Stimulated activated CD4-positive, alpha-beta T cell treated with anti-CD3 and anti-CD28 coated beads, Interleukin-2, amount 100 ng/mL, for 4 hours (primary cell): ENCODE measurements around the gene KHDRBS1.
"Not testable (repeated sequence)": the region's sequence is repeated elsewhere in the genome, so short reads cannot be mapped to it uniquely, and the experiment has no call there.

Experiments
- DNase-seq: peaks from one replicate; pipeline ENCODE4 v3.0.0-alpha.2; 2020; ENCODE audit warnings: low read depth

KHDRBS1 gene

DNA sequence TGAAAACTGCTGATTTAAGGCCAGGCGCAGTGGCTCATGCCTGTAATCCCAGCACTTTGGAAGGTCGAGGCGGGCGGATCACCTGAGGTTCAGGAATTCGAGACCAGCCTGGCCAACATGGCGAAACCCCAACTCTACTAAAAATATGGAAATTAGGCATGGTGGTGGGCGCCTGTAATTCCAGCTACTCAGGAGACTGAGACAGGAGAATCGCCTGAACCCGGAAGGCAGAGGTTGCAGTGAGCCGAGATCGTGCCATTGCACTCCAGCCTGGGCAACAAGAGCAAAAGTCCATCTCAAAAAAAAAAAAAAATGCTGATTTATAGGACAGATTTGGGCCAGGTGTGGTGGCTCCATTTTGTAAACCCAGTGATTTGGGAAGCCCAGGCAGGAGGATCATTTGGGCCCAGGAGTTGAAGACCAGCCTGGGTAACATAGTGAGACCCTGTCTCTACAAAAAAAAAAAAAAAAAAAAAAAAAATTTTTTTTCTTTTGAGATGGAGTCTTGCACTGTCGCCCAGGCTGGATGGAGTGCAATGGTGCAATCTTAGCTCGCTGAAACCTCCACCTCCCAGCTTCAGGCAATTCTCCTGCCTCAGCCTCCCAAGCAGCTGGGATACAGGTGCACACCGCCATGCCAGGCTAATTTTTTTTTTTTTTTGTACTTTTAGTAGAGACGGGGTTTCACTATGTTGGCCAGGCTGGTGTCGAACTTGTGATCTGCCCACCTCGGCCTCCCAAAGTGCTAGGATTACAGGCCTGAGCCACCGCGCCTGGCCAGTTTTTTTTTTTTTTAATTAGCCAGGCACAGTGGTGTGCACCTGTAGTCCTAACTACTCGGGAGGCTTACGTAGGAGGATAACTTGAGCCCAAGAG, 52.2 kb downstream of the KHDRBS1 start:
- not testable (repeated sequence) for DNase-seq

DNA sequence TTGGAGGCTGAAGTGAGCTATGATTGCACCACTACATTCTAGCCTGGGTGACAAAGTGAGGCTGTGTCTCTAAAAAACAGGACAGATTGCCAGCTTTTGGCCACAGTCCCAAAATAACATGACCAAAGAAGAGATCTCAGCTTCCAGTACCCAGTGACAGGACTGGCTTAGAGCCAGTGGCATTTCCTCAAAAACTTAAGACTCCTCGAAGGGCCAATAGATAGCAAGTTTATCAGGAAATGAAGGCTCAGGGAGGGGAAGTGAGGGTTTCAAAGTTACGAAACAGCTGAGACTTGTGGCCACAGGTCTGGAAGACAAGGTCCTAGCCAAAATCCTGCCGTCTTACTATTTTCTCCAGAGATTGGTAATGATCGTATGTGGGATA, 52.8 kb downstream of the KHDRBS1 start:
- DNase-seq: no peak

DNA sequence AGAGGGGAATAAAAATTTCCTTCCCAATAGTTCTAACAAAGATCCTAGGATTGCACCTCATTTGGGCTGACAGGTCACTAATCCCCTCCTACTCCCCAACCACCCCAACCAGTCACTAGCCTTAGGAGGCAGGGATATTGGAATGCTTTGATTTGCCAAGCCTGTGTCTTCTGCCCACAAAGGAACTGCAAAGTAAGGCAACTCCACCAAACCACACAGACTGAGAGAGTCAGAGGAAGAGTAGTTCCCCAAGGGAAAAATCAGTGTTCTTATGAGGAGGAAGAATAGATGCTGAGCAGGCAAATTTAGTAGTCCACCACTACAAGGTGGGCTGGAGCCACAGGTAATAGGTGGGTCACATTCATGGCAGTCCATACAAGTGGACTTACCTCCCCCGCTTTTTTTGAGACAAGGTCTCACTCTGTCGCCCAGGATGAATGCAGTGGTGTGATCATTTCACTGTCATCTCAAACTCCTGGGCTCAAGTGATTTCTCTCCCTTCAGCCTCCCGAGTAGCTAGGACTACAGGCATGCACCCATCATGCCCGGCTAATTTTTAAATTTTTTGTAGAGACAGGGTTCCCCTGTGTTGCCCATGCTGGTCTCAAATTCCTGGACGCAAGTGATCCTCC, 55.4 kb downstream of the KHDRBS1 start:
- no peak for DNase-seq

DNA sequence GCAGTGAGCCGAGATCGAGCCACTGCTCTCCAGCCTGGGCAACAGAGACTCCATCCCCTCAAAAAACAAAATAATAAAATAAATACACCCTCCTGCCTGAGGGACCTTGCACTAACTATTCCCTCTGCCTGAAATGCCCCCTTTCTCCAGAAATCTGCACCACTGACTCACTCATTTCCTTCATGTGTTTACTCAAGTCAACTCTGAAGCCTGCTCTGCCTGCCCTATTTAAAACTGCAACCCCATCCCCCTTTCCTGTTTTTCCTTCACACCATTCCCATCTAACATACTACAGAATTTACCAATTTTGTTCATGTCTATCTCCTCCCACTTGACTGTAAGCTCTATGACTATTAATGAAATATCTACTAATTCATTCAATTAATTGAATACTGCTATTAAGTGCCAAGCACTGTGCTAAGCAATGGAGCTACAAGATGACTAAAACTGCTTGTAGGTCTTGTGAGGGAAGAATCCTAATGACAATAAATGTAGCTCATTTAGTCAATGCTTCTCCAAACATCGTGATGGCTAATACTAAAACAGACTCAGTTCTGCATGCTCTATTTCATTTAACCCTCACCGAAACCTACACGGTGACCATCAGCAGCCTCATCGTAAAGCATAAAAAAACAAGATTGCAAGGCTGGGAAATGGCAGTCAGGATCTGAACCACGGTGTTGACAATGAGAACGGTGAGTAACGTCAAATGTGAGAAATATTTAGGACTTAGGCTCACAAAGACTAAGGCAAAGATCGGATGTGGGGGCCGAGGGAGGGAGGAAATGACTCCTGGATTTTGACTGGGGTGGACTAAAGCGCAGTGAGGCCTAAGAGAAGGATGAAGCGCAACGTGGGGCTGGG, 58.3 kb downstream of the KHDRBS1 start:
- DNase-seq: no peak

DNA sequence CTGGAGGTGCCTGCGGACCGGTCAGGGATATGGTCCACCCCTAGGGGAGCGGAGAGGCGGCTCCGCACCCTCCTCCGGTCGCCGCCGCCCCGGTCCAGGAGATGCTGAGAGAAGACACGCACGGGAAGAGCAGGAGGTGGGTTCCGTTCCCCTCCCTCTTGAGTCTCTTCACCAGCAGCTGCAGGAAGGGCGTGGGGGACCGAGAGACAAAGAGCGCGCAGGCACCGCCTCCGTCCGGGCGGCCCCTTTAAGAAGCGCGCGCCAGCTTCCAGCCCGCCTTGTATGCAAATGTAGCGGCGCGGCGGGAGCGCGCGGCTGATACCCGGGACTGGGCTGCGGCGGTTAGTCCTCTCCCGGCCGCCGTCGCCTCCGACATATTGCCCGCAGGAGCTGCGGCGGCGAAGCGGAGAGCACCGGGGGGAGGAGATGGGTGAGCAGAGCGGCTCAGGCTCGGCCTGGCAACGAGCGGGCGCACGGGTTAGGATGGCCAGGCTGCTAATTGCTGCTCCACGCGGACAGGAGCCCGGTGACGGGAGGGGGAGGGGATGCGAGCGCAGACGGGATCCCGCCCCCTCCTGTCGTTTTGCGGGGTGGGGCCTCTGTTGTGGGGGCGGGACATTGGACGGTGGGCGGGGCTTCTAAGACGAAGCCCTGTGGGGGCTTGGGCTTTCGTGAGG, 59.1 kb downstream of the KHDRBS1 start, which contains the start of gene TMEM39B:
Gene TMEM39B (plus strand): TSS at position 318 of the 677 bp plus-strand sequence. CDS start 109 bp downstream, at position 427.
- peak; percentile 89 for DNase-seq

DNA sequence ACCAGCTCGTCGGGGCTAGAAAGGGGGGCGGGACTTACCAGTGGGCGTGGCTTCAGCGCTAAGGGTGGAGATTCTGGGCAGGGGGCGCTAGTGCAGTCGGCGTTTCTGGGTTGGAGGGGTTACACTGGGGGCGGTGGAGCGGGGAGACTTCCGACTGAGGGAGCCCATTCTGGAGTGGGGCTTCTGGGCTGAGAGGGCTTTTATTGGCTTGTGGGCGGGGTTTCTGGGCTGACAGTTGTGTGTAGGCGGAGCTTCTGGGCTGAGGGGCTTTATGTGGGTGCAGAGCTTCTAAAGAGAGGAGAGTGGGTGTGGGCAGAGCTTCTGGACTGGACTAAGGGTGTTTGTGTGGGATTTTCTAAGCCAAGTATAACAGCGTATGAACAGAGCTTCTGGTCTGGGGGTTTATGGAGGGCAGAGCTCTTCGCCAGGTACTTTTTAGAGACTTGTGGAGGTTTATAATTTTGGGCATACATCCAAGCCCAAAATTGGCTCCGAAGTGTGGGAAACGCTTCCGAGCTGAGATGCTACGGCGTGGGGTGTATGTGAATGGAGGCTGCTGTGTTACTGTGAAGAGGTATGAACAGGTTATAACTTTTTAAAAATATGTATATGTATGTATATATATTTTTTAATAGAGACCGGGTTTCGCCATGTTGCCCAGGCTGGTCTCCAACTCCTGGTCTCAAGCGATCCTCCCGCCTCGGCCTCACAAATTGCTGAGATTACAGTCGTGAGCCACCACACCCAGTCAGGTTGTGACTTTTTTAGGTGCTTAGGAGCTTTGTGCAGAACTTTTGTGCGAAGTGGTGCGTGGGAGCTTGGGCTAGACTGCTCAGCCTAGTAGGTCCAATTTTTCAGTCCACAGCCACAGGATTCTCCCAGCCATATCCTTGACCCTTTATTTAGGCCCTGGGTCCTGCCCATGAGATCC, 59.9 kb downstream of the KHDRBS1 start:
- DNase-seq: no peak

DNA sequence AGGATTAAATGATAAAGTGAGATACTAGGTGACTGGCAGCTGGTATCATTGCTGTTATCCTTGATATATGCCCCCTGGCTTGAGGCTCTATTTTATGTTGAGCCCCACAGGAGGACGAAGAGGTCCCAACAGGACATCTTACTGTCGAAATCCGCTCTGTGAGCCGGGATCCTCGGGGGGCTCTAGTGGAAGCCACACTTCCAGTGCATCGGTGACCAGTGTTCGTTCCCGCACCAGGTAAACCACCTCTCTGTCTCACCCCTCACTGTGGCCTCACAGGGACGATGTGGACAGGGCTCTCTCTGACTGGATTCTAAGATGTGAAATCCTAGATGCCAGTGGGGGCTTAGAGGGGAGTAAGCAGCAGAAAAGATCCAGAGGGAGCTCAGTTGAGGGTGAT, 61.2 kb downstream of the KHDRBS1 start:
- no peak for DNase-seq

DNA sequence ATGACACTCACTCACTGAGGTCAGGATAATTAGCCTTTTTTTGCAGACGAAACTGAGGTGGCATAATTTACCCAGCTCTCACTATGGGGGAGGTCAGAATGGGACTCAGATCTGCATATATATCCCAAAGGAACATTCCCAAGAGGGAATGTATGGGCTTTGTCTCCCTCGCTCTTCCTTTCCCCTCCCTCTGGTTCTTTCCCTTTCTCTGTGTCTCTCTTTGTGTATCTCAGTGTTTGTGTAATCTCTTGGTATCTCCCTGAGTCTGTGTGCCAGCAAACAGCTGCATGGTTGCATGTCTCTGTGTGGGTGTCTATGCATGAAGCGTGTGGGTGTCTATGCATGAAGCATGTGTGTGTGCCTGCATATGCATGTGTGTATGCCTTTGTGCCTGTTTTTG, 63.8 kb downstream of the KHDRBS1 start:
- no peak for DNase-seq

DNA sequence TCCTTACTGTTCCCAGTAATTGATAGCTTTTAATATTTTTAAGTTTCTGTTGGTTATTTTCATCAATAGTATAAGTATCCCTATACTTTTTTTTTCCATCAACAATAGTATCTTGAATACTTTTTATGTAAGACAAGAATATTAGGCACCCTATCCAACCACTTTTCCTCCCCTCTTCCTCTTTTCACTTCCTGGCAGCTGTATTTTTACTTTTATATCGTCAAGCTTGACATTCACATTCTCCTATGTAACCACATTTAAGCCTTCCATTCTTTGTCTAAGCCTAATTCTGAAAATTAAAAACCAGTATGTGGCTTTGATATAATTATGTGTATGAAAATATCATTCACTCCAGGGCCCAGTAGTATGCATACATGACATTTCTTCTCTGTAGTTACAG, 68.4 kb downstream of the KHDRBS1 start:
- no peak for DNase-seq

DNA sequence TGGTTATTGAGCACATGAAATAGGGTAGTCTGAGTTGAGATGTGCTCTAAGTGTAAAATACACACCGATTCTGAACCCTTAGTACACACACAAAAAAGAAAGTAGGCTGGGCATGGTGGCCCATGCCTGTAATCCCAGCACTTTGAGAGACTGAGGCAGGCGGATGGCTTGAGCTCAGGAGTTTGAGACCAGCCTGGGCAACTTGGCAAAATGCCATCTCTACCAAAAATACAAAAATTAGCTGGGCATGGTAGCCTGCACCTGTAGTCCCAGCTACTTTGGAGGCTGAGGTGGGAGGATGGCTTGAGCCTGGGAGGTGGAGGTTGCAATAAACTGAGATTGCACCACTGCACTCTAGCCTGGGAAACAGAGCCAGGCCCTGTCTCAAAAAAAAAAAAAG, 72.7 kb downstream of the KHDRBS1 start:
- DNase-seq: not testable (repeated sequence)

DNA sequence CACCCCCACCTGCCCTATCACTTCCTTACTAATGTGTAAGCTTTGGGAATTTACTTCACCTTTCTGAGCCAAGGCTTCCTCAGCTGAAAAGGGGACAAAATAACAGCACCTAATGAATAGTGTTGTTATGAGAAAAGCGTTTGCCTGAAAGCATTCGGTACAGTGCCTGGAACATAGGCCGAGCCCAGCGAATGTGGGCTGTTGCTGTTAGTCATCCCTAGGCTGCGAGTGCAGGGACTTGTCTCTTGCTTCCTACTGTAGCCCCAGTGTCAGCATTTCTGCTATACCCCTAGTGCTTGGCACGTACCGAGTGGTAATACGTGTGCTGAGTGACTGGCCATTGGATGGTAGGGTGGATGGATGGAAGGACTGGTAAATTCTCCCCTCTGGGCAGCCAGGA, 77.5 kb downstream of the KHDRBS1 start:
- no peak for DNase-seq

DNA sequence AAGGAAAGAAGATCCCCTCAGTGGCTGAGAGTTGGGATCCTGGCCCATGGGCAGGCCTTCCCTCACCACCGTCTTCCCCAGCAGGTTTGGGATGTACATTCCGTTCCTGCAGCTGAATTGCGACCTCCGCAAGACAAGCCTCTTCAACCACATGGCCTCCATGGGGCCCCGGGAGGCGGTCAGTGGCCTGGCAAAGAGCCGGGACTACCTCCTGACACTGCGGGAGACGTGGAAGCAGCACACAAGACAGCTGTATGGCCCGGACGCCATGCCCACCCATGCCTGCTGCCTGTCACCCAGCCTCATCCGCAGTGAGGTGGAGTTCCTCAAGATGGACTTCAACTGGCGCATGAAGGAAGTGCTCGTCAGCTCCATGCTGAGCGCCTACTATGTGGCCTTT, 77.9 kb downstream of the KHDRBS1 start:
- no peak for DNase-seq
